ENCODE results near the gene AFF3. TPM values are rescaled to one million over a fixed set of nuclear protein-coding genes. Genes with fewer than 3 reads are reported as not detected.

Gene AFF3
- total and polyA plus RNA-seq, 2 donors (not counting 1 experiment from before 2014, with no cell fraction given) = 0.50 to 2.5 TPM

- H3K27ac ChIP-seq (ENCODE audit: insufficient read depth, low read length) = no peak overlapping the region
- no peak overlapping the region for H2AFZ ChIP-seq (ENCODE audit: low read length)
- H3K79me2 ChIP-seq (ENCODE audit: control insufficient read depth, insufficient read depth, low read length) = no peaks in the 10 kb centered on the region
- H4K20me1 ChIP-seq (ENCODE audit: control insufficient read depth, extremely low read depth, insufficient read depth, low read length) = no peaks in the 10 kb centered on the region
- no peak for DNase-seq (ENCODE audit: low read depth in 2 of 2)
- no peak overlapping the region for H3K4me3 ChIP-seq (replicated peaks in 1 of 4; ENCODE audit: control extremely low read depth in 1 of 4, insufficient read depth in 1 of 4, low read depth in 3 of 4, low read length in 4 of 4)
- no peaks in the 10 kb centered on the region for H3K9me3 ChIP-seq (ENCODE audit: control insufficient read depth, insufficient read depth, low read depth, low read length)
- H3K9ac ChIP-seq (ENCODE audit: insufficient read depth, low read length) = no peak overlapping the region
- no peaks in the 10 kb centered on the region for H3K36me3 ChIP-seq (ENCODE audit: control insufficient read depth, insufficient read depth, low read length)
- H3K4me2 ChIP-seq (ENCODE audit: extremely low read depth, insufficient read depth, low read length) = no peak overlapping the region
- H3K4me1 ChIP-seq (ENCODE audit: control insufficient read depth, extremely low read depth, insufficient read depth, low read length) = no peaks in the 10 kb centered on the region
- no peaks in the 10 kb centered on the region for H3K27me3 ChIP-seq (ENCODE audit: control insufficient read depth, insufficient read depth, low read length)
- TF ChIP-seq CTCF (conservative IDR thresholded peaks at IDR 0.05 in 1 of 2, IDR thresholded peaks at IDR 0.05 in 1 of 2; ENCODE audit: low read depth in 1 of 2, low read length in 2 of 2) (no peak), EZH2 (IDR thresholded peaks at IDR 0.05; ENCODE audit: low read length, missing control alignments) (no peak)
Measured at GRCh38 chr2:99611786-99612185, 530.6 kb downstream of the AFF3 start.

- Histone ChIP-seq H4K20me1 (ENCODE audit: control insufficient read depth, extremely low read depth, insufficient read depth, low read length) (no peaks in the 10 kb centered on the region), H3K4me3 (replicated peaks in 1 of 4; ENCODE audit: control extremely low read depth in 1 of 4, insufficient read depth in 1 of 4, low read depth in 3 of 4, low read length in 4 of 4) (no peak overlapping the region), H3K36me3 (ENCODE audit: control insufficient read depth, insufficient read depth, low read length) (no peaks in the 10 kb centered on the region), H3K79me2 (ENCODE audit: control insufficient read depth, insufficient read depth, low read length) (no peaks in the 10 kb centered on the region), H3K9ac (ENCODE audit: insufficient read depth, low read length) (no peak overlapping the region), H3K27me3 (ENCODE audit: control insufficient read depth, insufficient read depth, low read length) (no peaks in the 10 kb centered on the region), H3K9me3 (ENCODE audit: control insufficient read depth, insufficient read depth, low read depth, low read length) (no peaks in the 10 kb centered on the region), H3K4me2 (ENCODE audit: extremely low read depth, insufficient read depth, low read length) (no peak overlapping the region), H3K4me1 (ENCODE audit: control insufficient read depth, extremely low read depth, insufficient read depth, low read length) (no peaks in the 10 kb centered on the region), H3K27ac (ENCODE audit: insufficient read depth, low read length) (no peak overlapping the region), H2AFZ (ENCODE audit: low read length) (no peak overlapping the region)
- TF ChIP-seq EZH2 (IDR thresholded peaks at IDR 0.05; ENCODE audit: low read length, missing control alignments) (no peak), CTCF (conservative IDR thresholded peaks at IDR 0.05 in 1 of 2, IDR thresholded peaks at IDR 0.05 in 1 of 2; ENCODE audit: low read depth in 1 of 2, low read length in 2 of 2) (no peak)
- no peak for DNase-seq (ENCODE audit: low read depth in 2 of 2)
Measured at GRCh38 chr2:99611034-99611433, 531.4 kb downstream of the AFF3 start.

GRCh38 chr2:99609851-99610381 lies 532.5 kb downstream of the AFF3 start:
- no peak overlapping the region for H2AFZ ChIP-seq (ENCODE audit: low read length)
- H3K4me1 ChIP-seq (ENCODE audit: control insufficient read depth, extremely low read depth, insufficient read depth, low read length) = no peaks in the 10 kb centered on the region
- no peaks in the 10 kb centered on the region for H3K9me3 ChIP-seq (ENCODE audit: control insufficient read depth, insufficient read depth, low read depth, low read length)
- H3K27ac ChIP-seq (ENCODE audit: insufficient read depth, low read length) = no peak overlapping the region
- H3K79me2 ChIP-seq (ENCODE audit: control insufficient read depth, insufficient read depth, low read length) = no peaks in the 10 kb centered on the region
- no peaks in the 10 kb centered on the region for H4K20me1 ChIP-seq (ENCODE audit: control insufficient read depth, extremely low read depth, insufficient read depth, low read length)
- no peaks in the 10 kb centered on the region for H3K27me3 ChIP-seq (ENCODE audit: control insufficient read depth, insufficient read depth, low read length)
- no peak overlapping the region for H3K9ac ChIP-seq (ENCODE audit: insufficient read depth, low read length)
- no peak overlapping the region for H3K4me2 ChIP-seq (ENCODE audit: extremely low read depth, insufficient read depth, low read length)
- TF ChIP-seq CTCF (conservative IDR thresholded peaks at IDR 0.05 in 1 of 2, IDR thresholded peaks at IDR 0.05 in 1 of 2; ENCODE audit: low read depth in 1 of 2, low read length in 2 of 2) (no peak), EZH2 (IDR thresholded peaks at IDR 0.05; ENCODE audit: low read length, missing control alignments) (no peak)
- no peak overlapping the region for H3K4me3 ChIP-seq (replicated peaks in 1 of 4; ENCODE audit: control extremely low read depth in 1 of 4, insufficient read depth in 1 of 4, low read depth in 3 of 4, low read length in 4 of 4)
- DNase-seq (ENCODE audit: low read depth in 2 of 2) = no peak
- H3K36me3 ChIP-seq (ENCODE audit: control insufficient read depth, insufficient read depth, low read length) = no peaks in the 10 kb centered on the region

Data from fibroblast of lung (primary cell).